HepG2 (cell line): ENCODE data around the gene FMO1. TPM values are rescaled to one million over a fixed set of nuclear protein-coding genes. Genes with fewer than 3 reads are reported as not detected.
A peak's percentile ranks its signal among the peaks of the same experiment; 100 is the strongest.

Experiments
- ATAC-seq: fragments of 200-7000 bp; cut with Tn5 transposase; 3 replicates; pipeline ENCODE4 v1.9.1; 2020; ENCODE audit warnings: mild to moderate bottlenecking, moderate library complexity
- BruUV-seq: library from RNA; stranded (reverse); fragments of 400-500 nt; replicated peaks from 2 replicates; lab custom pipeline; 2021; lab: Mats Ljungman, UMichigan
- CTCF ChIA-PET: fragments of 300-600 bp; formaldehyde crosslinking; extraction: SDS; loops from one replicate; lab custom pipeline; 2021; ENCODE audit warnings: low total read pairs, inconsistent platforms, low intra/inter-chr PET ratio; lab: Yijun Ruan, JAX
- POLR2A ChIA-PET: fragments of 350-600 bp; sonication (Branson Sonifier 250); formaldehyde crosslinking; loops from one replicate; lab custom pipeline; 2020; ENCODE audit warnings: antibody characterized with exemption, inconsistent platforms; lab: Yijun Ruan, JAX
- DNase-seq: peaks from one replicate; pipeline ENCODE4 v3.0.0-alpha.2; 2015; ENCODE audit warnings: low spot score
- FAIRE-seq: peaks from 3 replicates; lab custom pipeline; 2011; peaks lifted over from hg19 to GRCh38; lab: Jason Lieb, UNC
- H2AFZ ChIP-seq: one replicate; pipeline ENCODE4 v1.6.1; 2011; ENCODE audit warnings: low read length, inconsistent platforms
- H3K27ac ChIP-seq: fragments of 300-600 bp; 3 replicates; pipeline ENCODE4 v1.8.0; 2011; ENCODE audit warnings: mixed run types, mild to moderate bottlenecking, mixed read lengths, low read length, inconsistent platforms; ENCODE audit not compliant: insufficient read depth; ENCODE audit errors: extremely low read length
- H3K27me3 ChIP-seq, 2 experiments: fragments of 200-600 bp in 1 of 2; 2 replicates in 1 of 2; 3 replicates in 1 of 2; pipeline versions ENCODE4 v1.6.0 to v1.8.0; 2011; ENCODE audit warnings: low read length in 2 of 2, mild to moderate bottlenecking in 2 of 2, moderate library complexity in 2 of 2, inconsistent platforms in 1 of 2; ENCODE audit not compliant: insufficient read depth in 2 of 2, control insufficient read depth in 1 of 2
- H3K36me3 ChIP-seq, 2 experiments: fragments of 200-600 bp in 1 of 2; replicated peaks in 1 of 2; 2 replicates in 1 of 2; 3 replicates in 1 of 2; pipeline versions ENCODE4 v1.5.1 to v1.8.0; 2011; ENCODE audit warnings: low read length in 2 of 2, inconsistent platforms in 1 of 2; ENCODE audit not compliant: insufficient read depth in 2 of 2, control insufficient read depth in 1 of 2
- H3K4me1 ChIP-seq: 2 replicates; pipeline ENCODE4 v1.5.1; 2012; ENCODE audit warnings: low read length, inconsistent platforms; ENCODE audit not compliant: insufficient read depth
- H3K4me2 ChIP-seq: 2 replicates; pipeline ENCODE4 v1.6.0; 2011; ENCODE audit warnings: low read depth, low read length, inconsistent platforms
- H3K4me3 ChIP-seq, 3 experiments: fragments of 200-600 bp in 1 of 3; sonication (generic), shearing (Covaris generic) in 1 of 3; replicated peaks in 1 of 3; 2 replicates each; pipeline ENCODE4 v1.5.1; 2011 to 2016; ENCODE audit warnings: low read length in 3 of 3, inconsistent platforms in 2 of 3, low read depth in 2 of 3, mild to moderate bottlenecking in 2 of 3, control low read depth in 1 of 3, mixed read lengths in 1 of 3; ENCODE audit not compliant: insufficient read depth in 1 of 3
- H3K79me2 ChIP-seq: one replicate; pipeline ENCODE4 v1.6.1; 2011; ENCODE audit warnings: low read length, inconsistent platforms; ENCODE audit not compliant: insufficient read depth
- H3K9ac ChIP-seq: 2 replicates; pipeline ENCODE4 v1.6.0; 2011; ENCODE audit warnings: mild to moderate bottlenecking, low read depth, low read length, inconsistent platforms; ENCODE audit not compliant: insufficient read depth
- H3K9me3 ChIP-seq: 2 replicates; pipeline ENCODE4 v1.5.1; 2012; ENCODE audit warnings: mild to moderate bottlenecking, low read length
- H4K20me1 ChIP-seq: 2 replicates; pipeline ENCODE4 v1.6.0; 2011; ENCODE audit warnings: inconsistent platforms, mild to moderate bottlenecking, low read length, moderate library complexity; ENCODE audit not compliant: insufficient read depth
- MAZ ChIP-seq, 2 experiments: sonication (generic) in 1 of 2; formaldehyde crosslinking in 1 of 2; IDR thresholded peaks; 2 replicates each; pipeline versions ENCODE4 v1.5.0 to v1.6.1; 2012 to 2020; ENCODE audit warnings: low read depth in 2 of 2, mild to moderate bottlenecking in 2 of 2, borderline replicate concordance in 1 of 2, improper control_type of control experiment in 1 of 2, low read length in 1 of 2, missing genetic modification reagents in 1 of 2, moderate library complexity in 1 of 2
- ZBTB7A ChIP-seq: sonication (generic); formaldehyde crosslinking; IDR thresholded peaks from 2 replicates; pipeline ENCODE4 v1.8.0; 2022; ENCODE audit warnings: mild to moderate bottlenecking, missing genetic modification reagents
- ZBTB7B ChIP-seq: sonication (generic); formaldehyde crosslinking; IDR thresholded peaks from 2 replicates; pipeline ENCODE4 v1.4.0; 2020; ENCODE audit warnings: missing genetic modification reagents
- WGBS: methylation state at CpG from one replicate; pipeline ENCODE4 v1.1.6; 2017; ENCODE audit warnings: low lambda C conversion rate; 5-methylcytosine and 5-hydroxymethylcytosine counted together
- in situ Hi-C: cut with HindIII; loops from 2 replicates; pipeline ENCODE4 v1.10.0; 2017; ENCODE audit warnings: low pct_unique_long_range_greater_than_20kb; ENCODE audit not compliant: extremely low pct_ligation_motif_present
- intact Hi-C: fragments of 100-400 bp; cut with micrococcal nuclease; formaldehyde crosslinking; loops from one replicate; pipeline ENCODE4 v1.10.0; 2022; ENCODE audit not compliant: unreplicated experiment
- polyA plus RNA-seq, 8 experiments: library from polyadenylated mRNA; depleted of rRNA in 3 of 8; stranded (reverse) in 7 of 8; unstranded in 1 of 8; fragments of >200 nt; fragmentation: Illumina TruSeq in 4 of 8; extraction: Trizol in 4 of 8; gene quantifications; 2 replicates each; pipeline versions ENCODE4 v1.2.1 to v1.2.3, GENCODE V29; 2011 to 2016; ENCODE audit warnings: low read depth in 4 of 8, missing spikeins in 1 of 8, mixed read lengths in 1 of 8; ENCODE audit not compliant: insufficient read depth in 1 of 8
- total RNA-seq, 5 experiments: library from RNA; depleted of rRNA; stranded (reverse); fragments of >200 nt; fragmentation: Illumina TruSeq; extraction: Trizol; gene quantifications; 2 replicates each; pipeline ENCODE4 v1.2.3, GENCODE V29; 2016; ENCODE audit warnings: low read depth in 1 of 5
- TF ChIP-seq, protein P1 (sequence below): sonication (generic); formaldehyde crosslinking; IDR thresholded peaks from 2 replicates; pipeline ENCODE4 v1.5.1; 2020; ENCODE audit warnings: mild to moderate bottlenecking, missing genetic modification reagents, moderate library complexity
- TF ChIP-seq, protein P2 (sequence below): sonication (generic); formaldehyde crosslinking; IDR thresholded peaks from 2 replicates; pipeline ENCODE4 v1.5.0; 2020; ENCODE audit warnings: mild to moderate bottlenecking, missing genetic modification reagents, moderate library complexity

Gene FMO1
- total and polyA plus RNA-seq, 2 of the 13 experiments (the other 11 are each of a cell fraction or from before 2014, with no cell fraction given), result not detected

DNA sequence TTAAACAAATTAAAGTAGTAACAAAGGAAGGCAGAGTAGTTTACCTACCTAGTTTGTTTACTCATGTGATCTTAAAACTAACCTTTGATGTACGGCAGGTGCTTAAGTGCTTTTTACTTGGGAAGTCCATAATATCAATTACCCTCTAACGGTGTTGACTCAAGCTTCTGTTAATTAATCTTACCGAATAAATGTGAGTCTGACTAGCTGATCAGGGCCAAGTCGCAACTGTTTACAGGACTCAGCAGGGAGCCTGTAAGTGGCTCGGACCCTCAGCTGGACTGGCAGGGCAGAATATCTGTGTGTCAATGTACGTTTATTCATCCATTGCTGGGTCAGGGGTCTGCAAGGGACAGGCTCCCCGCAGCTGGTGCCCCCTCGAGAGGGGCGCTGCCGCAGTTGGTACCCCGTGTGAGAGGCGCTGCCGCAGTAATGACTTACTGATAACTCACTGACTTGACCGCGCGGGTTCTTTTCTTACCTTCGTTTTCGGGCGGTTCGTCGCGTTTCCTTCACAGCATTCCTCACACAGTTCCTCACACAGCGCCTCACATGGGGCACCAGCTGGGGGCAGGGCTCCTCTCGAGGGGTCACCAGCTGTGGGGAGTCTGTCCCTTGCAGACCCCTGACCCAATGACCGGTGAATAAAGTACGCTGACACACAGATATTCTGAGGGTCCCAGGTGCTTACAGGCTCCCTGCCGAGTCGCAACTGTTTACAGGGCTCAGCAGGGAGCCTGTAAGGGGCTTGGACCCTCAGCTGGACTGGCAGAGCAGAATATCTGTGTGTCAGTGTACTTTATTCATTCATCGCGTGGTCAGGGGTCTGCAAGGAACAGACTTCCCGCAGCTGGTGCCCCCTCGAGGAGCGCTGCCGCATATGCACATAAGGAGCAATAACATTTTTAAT, 3.0 kb downstream of the FMO1 start:
- Histone ChIP-seq H2AFZ (peak overlapping the region; percentile 39), H4K20me1 (no peaks in the 10 kb centered on the region), H3K4me2 (peak overlapping the region; percentile 78), H3K4me1 (no peaks in the 10 kb centered on the region), H3K4me3 (peak overlapping the region; percentile 25 to 64 (median 43); a peak in 5 of 6 replicates), H3K27ac (no peak overlapping the region), H3K79me2 (no peaks in the 10 kb centered on the region), H3K36me3 (no peaks in the 10 kb centered on the region), H3K27me3 (peaks cover 0 to 17% of the 10 kb centered on the region in 2 experiments; a peak in 2 of 5 replicates)
- peak; percentile 85 for ATAC-seq
- WGBS, result 0% methylated on average over 18 of the region's 34 CpGs
- ChIA-PET POLR2A (no interaction called here), CTCF (no interaction called here)
- BruUV-seq, result no TSS peak
- no peak for FAIRE-seq
- intact Hi-C loops, result no loop called here
- peak; percentile 12 for DNase-seq
- TF ChIP-seq, protein P1, sequence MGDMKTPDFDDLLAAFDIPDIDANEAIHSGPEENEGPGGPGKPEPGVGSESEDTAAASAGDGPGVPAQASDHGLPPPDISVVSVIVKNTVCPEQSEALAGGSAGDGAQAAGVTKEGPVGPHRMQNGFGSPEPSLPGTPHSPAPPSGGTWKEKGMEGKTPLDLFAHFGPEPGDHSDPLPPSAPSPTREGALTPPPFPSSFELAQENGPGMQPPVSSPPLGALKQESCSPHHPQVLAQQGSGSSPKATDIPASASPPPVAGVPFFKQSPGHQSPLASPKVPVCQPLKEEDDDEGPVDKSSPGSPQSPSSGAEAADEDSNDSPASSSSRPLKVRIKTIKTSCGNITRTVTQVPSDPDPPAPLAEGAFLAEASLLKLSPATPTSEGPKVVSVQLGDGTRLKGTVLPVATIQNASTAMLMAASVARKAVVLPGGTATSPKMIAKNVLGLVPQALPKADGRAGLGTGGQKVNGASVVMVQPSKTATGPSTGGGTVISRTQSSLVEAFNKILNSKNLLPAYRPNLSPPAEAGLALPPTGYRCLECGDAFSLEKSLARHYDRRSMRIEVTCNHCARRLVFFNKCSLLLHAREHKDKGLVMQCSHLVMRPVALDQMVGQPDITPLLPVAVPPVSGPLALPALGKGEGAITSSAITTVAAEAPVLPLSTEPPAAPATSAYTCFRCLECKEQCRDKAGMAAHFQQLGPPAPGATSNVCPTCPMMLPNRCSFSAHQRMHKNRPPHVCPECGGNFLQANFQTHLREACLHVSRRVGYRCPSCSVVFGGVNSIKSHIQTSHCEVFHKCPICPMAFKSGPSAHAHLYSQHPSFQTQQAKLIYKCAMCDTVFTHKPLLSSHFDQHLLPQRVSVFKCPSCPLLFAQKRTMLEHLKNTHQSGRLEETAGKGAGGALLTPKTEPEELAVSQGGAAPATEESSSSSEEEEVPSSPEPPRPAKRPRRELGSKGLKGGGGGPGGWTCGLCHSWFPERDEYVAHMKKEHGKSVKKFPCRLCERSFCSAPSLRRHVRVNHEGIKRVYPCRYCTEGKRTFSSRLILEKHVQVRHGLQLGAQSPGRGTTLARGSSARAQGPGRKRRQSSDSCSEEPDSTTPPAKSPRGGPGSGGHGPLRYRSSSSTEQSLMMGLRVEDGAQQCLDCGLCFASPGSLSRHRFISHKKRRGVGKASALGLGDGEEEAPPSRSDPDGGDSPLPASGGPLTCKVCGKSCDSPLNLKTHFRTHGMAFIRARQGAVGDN, result 0 out of 2 replicates have a peak, but pooled peaks have one; percentile 12
- TF ChIP-seq ZBTB7A (CRISPR knock-in tag), result 0 out of 2 replicates have a peak, but pooled peaks have one; percentile 46
- 0 out of 2 replicates have a peak, but pooled peaks have one; percentile 28 for TF ChIP-seq ZBTB7B (CRISPR knock-in tag)
- TF ChIP-seq MAZ (IDR thresholded peaks at IDR 0.05; ENCODE audit: borderline replicate concordance, low read depth, low read length), result no peak
- TF ChIP-seq MAZ (CRISPR knock-in tag; IDR thresholded peaks at IDR 0.05; ENCODE audit: low read depth), result no peak
- TF ChIP-seq, protein P2, sequence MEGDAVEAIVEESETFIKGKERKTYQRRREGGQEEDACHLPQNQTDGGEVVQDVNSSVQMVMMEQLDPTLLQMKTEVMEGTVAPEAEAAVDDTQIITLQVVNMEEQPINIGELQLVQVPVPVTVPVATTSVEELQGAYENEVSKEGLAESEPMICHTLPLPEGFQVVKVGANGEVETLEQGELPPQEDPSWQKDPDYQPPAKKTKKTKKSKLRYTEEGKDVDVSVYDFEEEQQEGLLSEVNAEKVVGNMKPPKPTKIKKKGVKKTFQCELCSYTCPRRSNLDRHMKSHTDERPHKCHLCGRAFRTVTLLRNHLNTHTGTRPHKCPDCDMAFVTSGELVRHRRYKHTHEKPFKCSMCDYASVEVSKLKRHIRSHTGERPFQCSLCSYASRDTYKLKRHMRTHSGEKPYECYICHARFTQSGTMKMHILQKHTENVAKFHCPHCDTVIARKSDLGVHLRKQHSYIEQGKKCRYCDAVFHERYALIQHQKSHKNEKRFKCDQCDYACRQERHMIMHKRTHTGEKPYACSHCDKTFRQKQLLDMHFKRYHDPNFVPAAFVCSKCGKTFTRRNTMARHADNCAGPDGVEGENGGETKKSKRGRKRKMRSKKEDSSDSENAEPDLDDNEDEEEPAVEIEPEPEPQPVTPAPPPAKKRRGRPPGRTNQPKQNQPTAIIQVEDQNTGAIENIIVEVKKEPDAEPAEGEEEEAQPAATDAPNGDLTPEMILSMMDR (CRISPR knock-in tag), result peak; percentile 57
- TF ChIP-seq, all 625 proteins: peak for 4
- no peaks in the 10 kb centered on the region for H3K9me3 ChIP-seq
- no peak overlapping the region for H3K9ac ChIP-seq
- in situ Hi-C loops, result no loop called here
